Endothelial cell of umbilical vein (primary cell): ENCODE measurements around the gene LHX2. TPM values are rescaled to one million over a fixed set of nuclear protein-coding genes. Genes with fewer than 3 reads are reported as not detected.

ENCODE experiments used
- BruUV-seq: library from RNA; stranded (reverse); fragments of 400-500 nt; replicated peaks from 2 replicates; lab custom pipeline; 2021; lab: Mats Ljungman, UMichigan
- CTCF ChIA-PET: fragments of 300-600, 350-600 bp; sonication (Branson Sonifier 250); formaldehyde crosslinking; loops from one replicate; lab custom pipeline; 2021; ENCODE audit warnings: antibody characterized with exemption, inconsistent platforms; lab: Charles Lee
- POLR2A ChIA-PET: fragments of 300-600, 350-600 bp; sonication (Branson Sonifier 250); formaldehyde crosslinking; loops from one replicate; lab custom pipeline; 2021; ENCODE audit warnings: antibody characterized with exemption, inconsistent platforms; lab: Charles Lee
- DNase-seq: peaks from one replicate; pipeline ENCODE4 v3.0.0-alpha.2; 2011; ENCODE audit warnings: low read depth, low spot score
- FAIRE-seq: peaks from 2 replicates; lab custom pipeline; 2011; peaks lifted over from hg19 to GRCh38; lab: Jason Lieb, UNC
- H2AFZ ChIP-seq: 2 replicates; pipeline ENCODE4 v1.6.0; 2012; ENCODE audit warnings: low read depth, low read length, control low read depth, inconsistent platforms
- H3K27ac ChIP-seq: 2 replicates; pipeline ENCODE4 v1.5.1; 2011; ENCODE audit warnings: low read depth, mild to moderate bottlenecking, control low read depth, low read length, moderate library complexity; ENCODE audit not compliant: insufficient read depth
- H3K27me3 ChIP-seq, 2 experiments: 2 replicates each; pipeline versions ENCODE4 v1.6.0 to v1.6.1; 2011; ENCODE audit warnings: low read length in 2 of 2, mixed read lengths in 1 of 2; ENCODE audit not compliant: control insufficient read depth in 2 of 2, insufficient read depth in 2 of 2
- H3K36me3 ChIP-seq, 2 experiments: 2 replicates in 1 of 2; 3 replicates in 1 of 2; pipeline ENCODE4 v1.5.1; 2011; ENCODE audit warnings: low read length in 2 of 2, mild to moderate bottlenecking in 1 of 2, moderate library complexity in 1 of 2; ENCODE audit not compliant: control insufficient read depth in 2 of 2, insufficient read depth in 2 of 2; ENCODE audit errors: extremely low read depth in 1 of 2
- H3K4me1 ChIP-seq: 3 replicates; pipeline ENCODE4 v1.5.1; 2011; ENCODE audit warnings: mild to moderate bottlenecking, low read length; ENCODE audit not compliant: control insufficient read depth, insufficient read depth; ENCODE audit errors: extremely low read depth
- H3K4me2 ChIP-seq: 2 replicates; pipeline ENCODE4 v1.6.1; 2011; ENCODE audit warnings: low read length, control low read depth, mixed read lengths; ENCODE audit not compliant: insufficient read depth
- H3K4me3 ChIP-seq, 3 experiments: fragments of 200-600 bp in 1 of 3; sonication (generic), shearing (Covaris generic) in 1 of 3; replicated peaks in 1 of 3; 2 replicates each; pipeline ENCODE4 v1.5.1; 2011 to 2016; ENCODE audit warnings: control low read depth in 3 of 3, low read length in 3 of 3, mild to moderate bottlenecking in 2 of 3, inconsistent platforms in 1 of 3, low read depth in 1 of 3, moderate library complexity in 1 of 3; ENCODE audit not compliant: insufficient read depth in 1 of 3
- H3K79me2 ChIP-seq: 2 replicates; pipeline ENCODE4 v1.6.0; 2012; ENCODE audit warnings: low read length, inconsistent platforms; ENCODE audit not compliant: control insufficient read depth, insufficient read depth
- H3K9ac ChIP-seq: replicated peaks from 2 replicates; pipeline ENCODE3; 2011; ENCODE audit warnings: low read length, control low read depth; ENCODE audit not compliant: insufficient read depth; ENCODE audit errors: extremely low read depth
- H3K9me1 ChIP-seq: replicated peaks from 3 replicates; pipeline ENCODE4 v1.6.0; 2011; ENCODE audit warnings: mild to moderate bottlenecking, low read length; ENCODE audit not compliant: control insufficient read depth, insufficient read depth; ENCODE audit errors: extremely low read depth
- H3K9me3 ChIP-seq: replicated peaks from 2 replicates; pipeline ENCODE4 v1.5.1; 2012; ENCODE audit warnings: low read length, inconsistent platforms; ENCODE audit not compliant: control insufficient read depth, insufficient read depth
- H4K20me1 ChIP-seq: replicated peaks from 2 replicates; pipeline ENCODE3; 2011; ENCODE audit warnings: mild to moderate bottlenecking, low read length; ENCODE audit not compliant: control insufficient read depth, insufficient read depth; ENCODE audit errors: extremely low read depth
- EZH2 ChIP-seq: IDR thresholded peaks from 2 replicates; pipeline ENCODE4 v1.6.1; 2012; ENCODE audit warnings: borderline replicate concordance, low read depth, mild to moderate bottlenecking, moderate library complexity, low read length, inconsistent platforms; ENCODE audit not compliant: severe bottlenecking
- FOS ChIP-seq: IDR thresholded peaks from 2 replicates; pipeline ENCODE4 v1.6.1; 2011; ENCODE audit warnings: mild to moderate bottlenecking, low read length, moderate library complexity, borderline replicate concordance; ENCODE audit not compliant: insufficient read depth
- JUN ChIP-seq: IDR thresholded peaks from 2 replicates; pipeline ENCODE4 v1.6.1; 2011; ENCODE audit warnings: borderline replicate concordance, low read depth; ENCODE audit not compliant: insufficient read length, insufficient read depth
- MYC ChIP-seq: IDR thresholded peaks from one replicate; pipeline ENCODE4 v1.6.1; 2011; ENCODE audit warnings: mild to moderate bottlenecking, low read depth, low read length
- POLR2A ChIP-seq: IDR thresholded peaks from 2 replicates; pipeline ENCODE4 v1.6.1; 2012; ENCODE audit warnings: low read depth, mild to moderate bottlenecking, control low read depth, low read length
- POLR2AphosphoS5 ChIP-seq: IDR thresholded peaks from 2 replicates; pipeline ENCODE4 v1.6.1; 2012; ENCODE audit warnings: low read depth, mild to moderate bottlenecking, control low read depth, low read length, moderate library complexity; ENCODE audit not compliant: insufficient read depth
- dilution Hi-C: fragments of 300-500 bp; cut with MboI; formaldehyde crosslinking; loops from one replicate; pipeline ENCODE4 v1.15.0; 2019; ENCODE audit warnings: low sequenced_read_pairs; ENCODE audit not compliant: extremely low pct_ligation_motif_present
- intact Hi-C: fragments of 100-400 bp; cut with micrococcal nuclease; formaldehyde crosslinking; loops from one replicate; pipeline ENCODE4 v1.10.0; 2022
- polyA plus RNA-seq, 4 experiments: library from polyadenylated mRNA; depleted of rRNA in 3 of 4; stranded (reverse) in 3 of 4; unstranded in 1 of 4; fragments of >200 nt; gene quantifications; 2 replicates each; pipeline versions ENCODE4 v1.2.1 to v1.2.3, GENCODE V29; 2011 to 2012; ENCODE audit warnings: missing spikeins in 1 of 4
- total RNA-seq: library from RNA; stranded (reverse); gene quantifications from 2 replicates; pipeline ENCODE4 v1.2.3, GENCODE V29; 2021
- TF ChIP-seq, protein P1 (sequence below): IDR thresholded peaks from 2 replicates; pipeline ENCODE4 v1.6.1; 2011; ENCODE audit not compliant: insufficient read depth, insufficient read length

LHX2 gene
- total and polyA plus RNA-seq, 2 donors (not counting 3 experiments of a cell fraction or from before 2014, with no cell fraction given) = not detected

DNA sequence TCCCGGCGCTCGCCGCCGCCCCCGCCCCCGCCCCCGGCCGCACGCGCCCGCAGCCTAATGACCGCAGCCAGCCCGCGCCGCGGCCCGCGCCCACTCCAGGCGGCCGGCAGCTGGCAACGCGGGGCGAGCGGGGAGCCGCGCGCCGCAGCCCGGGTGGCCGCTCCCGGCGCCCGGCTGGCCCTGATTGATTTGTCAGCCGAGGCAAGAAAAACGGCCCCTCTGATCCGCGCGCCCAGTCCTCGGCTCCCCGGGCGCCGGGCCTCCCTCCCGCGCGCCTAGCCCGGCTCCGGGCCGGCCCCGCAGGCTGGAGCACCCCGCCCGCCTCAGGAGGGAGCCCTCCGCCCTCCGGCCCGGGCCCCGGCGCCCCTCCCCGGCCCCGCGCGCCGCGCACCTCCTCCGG lies 11.9 kb upstream of the LHX2 start:
- TF ChIP-seq POLR2AphosphoS5 (no peak), JUN (no peak), EZH2 (peak; percentile 42), FOS (no peak)
- TF ChIP-seq, protein P1, sequence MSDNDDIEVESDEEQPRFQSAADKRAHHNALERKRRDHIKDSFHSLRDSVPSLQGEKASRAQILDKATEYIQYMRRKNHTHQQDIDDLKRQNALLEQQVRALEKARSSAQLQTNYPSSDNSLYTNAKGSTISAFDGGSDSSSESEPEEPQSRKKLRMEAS = no peak
- H3K27ac ChIP-seq = no peak overlapping the region
- ChIA-PET CTCF (no interaction called here), POLR2A (no interaction called here)
- dilution Hi-C loops = no loop called here
- H3K9me3 ChIP-seq = no peaks in the 10 kb centered on the region
- H3K9ac ChIP-seq = no peak overlapping the region
- no peak overlapping the region for H3K4me2 ChIP-seq
- BruUV-seq = no TSS peak
- peaks cover 3% of the 10 kb centered on the region for H3K4me1 ChIP-seq
- intact Hi-C loops = no loop called here
- peaks cover 2% of the 10 kb centered on the region for H4K20me1 ChIP-seq
- DNase-seq = no peak
- no peaks in the 10 kb centered on the region for H3K79me2 ChIP-seq
- no peak overlapping the region for H3K4me3 ChIP-seq
- no peaks in the 10 kb centered on the region for H3K9me1 ChIP-seq
- no peak for FAIRE-seq
- peaks cover 84 to 87% of the 10 kb centered on the region in 2 experiments for H3K27me3 ChIP-seq
- no peak overlapping the region for H2AFZ ChIP-seq
- no peaks in the 10 kb centered on the region for H3K36me3 ChIP-seq

DNA sequence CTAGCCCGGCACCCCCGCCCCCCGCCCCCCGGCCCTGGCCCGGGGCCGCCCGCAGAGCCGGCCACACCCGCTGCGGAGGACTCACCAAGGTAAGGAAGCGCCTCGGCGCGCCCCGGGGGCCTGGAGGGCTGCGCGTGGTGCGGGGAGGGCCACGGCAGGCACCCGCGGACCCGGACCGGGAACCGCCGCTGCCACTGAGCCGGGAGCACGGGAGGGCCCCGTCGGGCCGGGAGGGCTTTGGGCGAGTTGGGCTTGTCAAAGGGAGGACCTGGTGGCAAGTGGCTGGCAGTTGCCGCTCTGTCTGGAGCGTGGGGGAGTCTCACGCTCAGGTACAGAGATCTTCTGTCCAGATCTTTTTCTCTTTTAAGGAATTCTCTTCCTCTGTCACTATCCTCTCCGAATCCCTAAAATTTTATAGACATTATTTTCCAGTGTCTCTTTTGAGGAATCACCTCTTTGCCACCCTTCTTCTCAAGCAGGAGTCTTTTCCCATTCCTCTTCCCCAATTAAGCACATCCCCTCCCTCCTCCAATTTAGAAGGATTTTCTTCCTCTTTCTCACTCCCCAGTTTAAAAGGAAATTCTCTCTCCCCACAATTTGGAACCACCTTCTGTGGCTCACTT lies 11.3 kb upstream of the LHX2 start:
- Histone ChIP-seq H3K4me2 (no peak overlapping the region), H3K9ac (no peak overlapping the region), H3K36me3 (no peaks in the 10 kb centered on the region), H3K27me3 (peaks cover 87 to 91% of the 10 kb centered on the region in 2 experiments), H2AFZ (no peak overlapping the region), H3K79me2 (no peaks in the 10 kb centered on the region), H4K20me1 (peaks cover 2% of the 10 kb centered on the region), H3K27ac (no peak overlapping the region), H3K9me1 (no peaks in the 10 kb centered on the region), H3K9me3 (no peaks in the 10 kb centered on the region), H3K4me1 (peaks cover 3% of the 10 kb centered on the region), H3K4me3 (no peak overlapping the region)
- dilution Hi-C loops (no loop called here), intact Hi-C loops (no loop called here)
- ChIA-PET CTCF (no interaction called here), POLR2A (no interaction called here)
- DNase-seq (no peak), FAIRE-seq (no peak)
- no TSS peak for BruUV-seq
- TF ChIP-seq POLR2A = no peak
- no peak for TF ChIP-seq FOS
- no peak for TF ChIP-seq JUN
- no peak for TF ChIP-seq MYC
- TF ChIP-seq, protein P1 = no peak
- TF ChIP-seq EZH2 = peak; percentile 89
